HepG2 (cell line): Measurements from ENCODE around the gene KIF1B. TPM values are rescaled to one million over a fixed set of nuclear protein-coding genes. Genes with fewer than 3 reads are reported as not detected.

ENCODE experiments used
- CEBPG ChIP-seq: IDR thresholded peaks from 2 replicates; pipeline ENCODE4 v1.6.1; 2016
- HDAC6 ChIP-seq: fragments of 200-600 bp; sonication (generic); IDR thresholded peaks from 2 replicates; pipeline ENCODE4 v1.7.0; 2017; ENCODE audit warnings: mild to moderate bottlenecking, antibody characterized with exemption, low read length, low read depth
- MTA3 ChIP-seq: sonication (generic); formaldehyde crosslinking; IDR thresholded peaks from 2 replicates; pipeline ENCODE4 v1.4.0; 2020; ENCODE audit warnings: missing genetic modification reagents
- MXD4 ChIP-seq: IDR thresholded peaks from 2 replicates; pipeline ENCODE4 v1.6.1; 2016; ENCODE audit warnings: mild to moderate bottlenecking, missing biosample characterization, missing genetic modification reagents
- NCOA1 ChIP-seq: sonication (generic); formaldehyde crosslinking; IDR thresholded peaks from 2 replicates; pipeline ENCODE4 v1.9.0; 2021; ENCODE audit warnings: missing genetic modification reagents
- NCOR1 ChIP-seq: fragments of 200-600 bp; sonication (generic); IDR thresholded peaks from 2 replicates; pipeline ENCODE4 v1.7.0; 2017; ENCODE audit warnings: antibody characterized with exemption, low read length, borderline replicate concordance
- NR2C2 ChIP-seq: sonication (generic); formaldehyde crosslinking; IDR thresholded peaks from 2 replicates; pipeline ENCODE4 v1.4.0; 2020; ENCODE audit warnings: missing genetic modification reagents, mild to moderate bottlenecking, moderate library complexity, borderline replicate concordance
- PHF5A ChIP-seq: IDR thresholded peaks from one replicate; pipeline ENCODE4 v1.6.1; 2018; ENCODE audit warnings: low read depth, missing genetic modification reagents; ENCODE audit not compliant: unreplicated experiment
- POLR2AphosphoS5 ChIP-seq: IDR thresholded peaks from 2 replicates; pipeline ENCODE4 v1.6.1; 2012; ENCODE audit warnings: low read depth, low read length
- SAFB2 ChIP-seq: sonication (generic); formaldehyde crosslinking; IDR thresholded peaks from 2 replicates; pipeline ENCODE4 v1.5.1; 2020; ENCODE audit warnings: missing genetic modification reagents, low read depth, mild to moderate bottlenecking, borderline replicate concordance
- SAP130 ChIP-seq: IDR thresholded peaks from 2 replicates; pipeline ENCODE4 v1.6.1; 2016; ENCODE audit warnings: low read depth
- TBL1XR1 ChIP-seq: fragments of 150-350 bp; IDR thresholded peaks from 2 replicates; pipeline ENCODE4 v1.6.1; 2014; ENCODE audit warnings: borderline replicate concordance, low read length; ENCODE audit not compliant: partially characterized antibody
- TEAD3 ChIP-seq: optimal IDR thresholded peaks from 2 replicates; pipeline ENCODE3; 2016; ENCODE audit warnings: borderline replicate concordance
- TOPORS ChIP-seq: sonication (generic); formaldehyde crosslinking; IDR thresholded peaks from 2 replicates; pipeline ENCODE4 v1.8.0; 2023; ENCODE audit warnings: mild to moderate bottlenecking, missing genetic modification reagents
- YY1 ChIP-seq: IDR thresholded peaks from 2 replicates; pipeline ENCODE4 v1.6.1; 2011; ENCODE audit warnings: low read length, low read depth, moderate library complexity, mild to moderate bottlenecking; ENCODE audit not compliant: insufficient read depth, insufficient replicate concordance
- ZFP1 ChIP-seq: IDR thresholded peaks from 2 replicates; pipeline ENCODE4 v1.6.1; 2016
- ZFP90 ChIP-seq: sonication (generic); formaldehyde crosslinking; IDR thresholded peaks from 2 replicates; pipeline ENCODE4 v1.8.0; 2022; ENCODE audit warnings: missing genetic modification reagents, mild to moderate bottlenecking, inconsistent platforms, borderline replicate concordance
- ZKSCAN1 ChIP-seq: fragments of 150-350 bp; IDR thresholded peaks from 2 replicates; pipeline ENCODE4 v1.6.1; 2014; ENCODE audit warnings: low read length
- ZMAT3 ChIP-seq: sonication (generic); formaldehyde crosslinking; conservative IDR thresholded peaks from 2 replicates; pipeline ENCODE4 v1.7.0; 2021; ENCODE audit warnings: missing genetic modification reagents
- ZNF230 ChIP-seq: sonication (generic); formaldehyde crosslinking; IDR thresholded peaks from 2 replicates; pipeline ENCODE4 v1.4.0; 2020; ENCODE audit warnings: mild to moderate bottlenecking, missing genetic modification reagents
- ZNF232 ChIP-seq: sonication (generic); formaldehyde crosslinking; IDR thresholded peaks from 2 replicates; pipeline ENCODE4 v1.4.0; 2020; ENCODE audit warnings: missing genetic modification reagents, borderline replicate concordance
- ZNF24 ChIP-seq: fragments of 450-650 bp; IDR thresholded peaks from 2 replicates; pipeline ENCODE4 v1.6.1; 2017; ENCODE audit warnings: antibody characterized with exemption, mild to moderate bottlenecking
- ZNF3 ChIP-seq: IDR thresholded peaks from 2 replicates; pipeline ENCODE4 v1.7.0; 2017; ENCODE audit warnings: inconsistent platforms
- ZNF556 ChIP-seq: sonication (generic); formaldehyde crosslinking; IDR thresholded peaks from 2 replicates; pipeline ENCODE4 v1.4.0; 2020; ENCODE audit warnings: mild to moderate bottlenecking, missing genetic modification reagents, borderline replicate concordance
- ZNF784 ChIP-seq: sonication (generic); formaldehyde crosslinking; IDR thresholded peaks from 2 replicates; pipeline ENCODE4 v1.5.1; 2020; ENCODE audit warnings: missing genetic modification reagents, mild to moderate bottlenecking, borderline replicate concordance
- polyA plus RNA-seq, 8 experiments: library from polyadenylated mRNA; depleted of rRNA in 3 of 8; stranded (reverse) in 7 of 8; unstranded in 1 of 8; fragments of >200 nt; fragmentation: Illumina TruSeq in 4 of 8; extraction: Trizol in 4 of 8; gene quantifications; 2 replicates each; pipeline versions ENCODE4 v1.2.1 to v1.2.3, GENCODE V29; 2011 to 2016; ENCODE audit warnings: low read depth in 4 of 8, missing spikeins in 1 of 8, mixed read lengths in 1 of 8; ENCODE audit not compliant: insufficient read depth in 1 of 8
- total RNA-seq, 5 experiments: library from RNA; depleted of rRNA; stranded (reverse); fragments of >200 nt; fragmentation: Illumina TruSeq; extraction: Trizol; gene quantifications; 2 replicates each; pipeline ENCODE4 v1.2.3, GENCODE V29; 2016; ENCODE audit warnings: low read depth in 1 of 5
- TF ChIP-seq, protein P1 (sequence below): sonication (generic); formaldehyde crosslinking; IDR thresholded peaks from 2 replicates; pipeline ENCODE4 v1.5.0; 2020; ENCODE audit warnings: missing genetic modification reagents, mild to moderate bottlenecking, borderline replicate concordance
- TF ChIP-seq, protein P2 (sequence below): sonication (generic); formaldehyde crosslinking; IDR thresholded peaks from 2 replicates; pipeline ENCODE4 v1.5.1; 2020; ENCODE audit warnings: missing genetic modification reagents, mild to moderate bottlenecking, borderline replicate concordance
- TF ChIP-seq, protein P3 (sequence below): sonication (generic); formaldehyde crosslinking; IDR thresholded peaks from 2 replicates; pipeline ENCODE4 v1.8.0; 2022; ENCODE audit warnings: missing genetic modification reagents, low read depth, mild to moderate bottlenecking, borderline replicate concordance

KIF1B gene
- total and polyA plus RNA-seq, 2 of the 13 experiments (the other 11 are each of a cell fraction or from before 2014, with no cell fraction given) = 26.7 to 32.5 TPM

- TF ChIP-seq ZNF232 = peak; percentile 51; the same call in 1 of the 2 replicates
- TF ChIP-seq POLR2AphosphoS5 = peak; percentile 60; the same call in 1 of the 2 replicates
- TF ChIP-seq PHF5A (CRISPR knock-in tag) = no peak
- TF ChIP-seq ZNF24 = no peak
- TF ChIP-seq TEAD3 (CRISPR knock-in tag) = peak; percentile 37
- TF ChIP-seq ZKSCAN1 = no peak
- TF ChIP-seq CEBPG (CRISPR knock-in tag) = no peak
- no peak for TF ChIP-seq HDAC6
- TF ChIP-seq TBL1XR1 = no peak
- TF ChIP-seq ZFP1 (CRISPR knock-in tag) = no peak
- TF ChIP-seq ZNF3 (CRISPR knock-in tag) = no peak
- TF ChIP-seq, protein P1, sequence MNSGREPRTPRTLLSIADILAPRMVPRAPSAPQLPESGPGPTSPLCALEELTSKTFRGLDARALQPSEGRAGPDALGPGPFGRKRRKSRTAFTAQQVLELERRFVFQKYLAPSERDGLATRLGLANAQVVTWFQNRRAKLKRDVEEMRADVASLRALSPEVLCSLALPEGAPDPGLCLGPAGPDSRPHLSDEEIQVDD (CRISPR knock-in tag) = no peak; the same call in 1 of the 2 replicates
- no peak for TF ChIP-seq SAFB2
- TF ChIP-seq NCOA1 (CRISPR knock-in tag) = 0 out of 2 replicates have a peak, but pooled peaks have one; percentile 36
- TF ChIP-seq ZNF556 (CRISPR knock-in tag) = peak; percentile 68; the same call in 1 of the 2 replicates
- TF ChIP-seq ZMAT3 (CRISPR knock-in tag) = no peak; the same call in 1 of the 2 replicates
- TF ChIP-seq, protein P2, sequence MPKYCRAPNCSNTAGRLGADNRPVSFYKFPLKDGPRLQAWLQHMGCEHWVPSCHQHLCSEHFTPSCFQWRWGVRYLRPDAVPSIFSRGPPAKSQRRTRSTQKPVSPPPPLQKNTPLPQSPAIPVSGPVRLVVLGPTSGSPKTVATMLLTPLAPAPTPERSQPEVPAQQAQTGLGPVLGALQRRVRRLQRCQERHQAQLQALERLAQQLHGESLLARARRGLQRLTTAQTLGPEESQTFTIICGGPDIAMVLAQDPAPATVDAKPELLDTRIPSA (CRISPR knock-in tag) = no peak
- peak; percentile 42; the same call in 1 of the 2 replicates for TF ChIP-seq NCOR1
- peak; percentile 39; the same call in 1 of the 2 replicates for TF ChIP-seq NR2C2
- TF ChIP-seq, protein P3, sequence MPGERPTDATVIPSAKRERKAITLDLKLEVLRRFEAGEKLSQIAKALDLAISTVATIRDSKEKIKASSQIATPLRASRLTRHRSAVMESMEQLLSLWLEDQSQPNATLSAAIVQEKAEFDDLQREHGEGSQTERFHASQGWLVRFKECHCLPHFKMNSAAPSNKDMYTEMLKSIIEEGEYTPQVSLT = no peak; the same call in 1 of the 2 replicates
- TF ChIP-seq ZNF784 = no peak
- TF ChIP-seq ZFP90 (CRISPR knock-in tag) = no peak
- no peak; the same call in 1 of the 2 replicates for TF ChIP-seq ZNF230 (CRISPR knock-in tag)
- TF ChIP-seq YY1 = peak; percentile 36
- peak; percentile 70 for TF ChIP-seq SAP130 (CRISPR knock-in tag)
- 0 out of 2 replicates have a peak, but pooled peaks have one; percentile 22 for TF ChIP-seq TOPORS (CRISPR knock-in tag)
- no peak for TF ChIP-seq MTA3 (CRISPR knock-in tag)
- no peak for TF ChIP-seq MXD4 (CRISPR knock-in tag)
Observed at GRCh38 chr1:10209905-10210810, at the start of gene KIF1B (continued).
